ENCODE measurements around the gene MAST2.

DNA sequence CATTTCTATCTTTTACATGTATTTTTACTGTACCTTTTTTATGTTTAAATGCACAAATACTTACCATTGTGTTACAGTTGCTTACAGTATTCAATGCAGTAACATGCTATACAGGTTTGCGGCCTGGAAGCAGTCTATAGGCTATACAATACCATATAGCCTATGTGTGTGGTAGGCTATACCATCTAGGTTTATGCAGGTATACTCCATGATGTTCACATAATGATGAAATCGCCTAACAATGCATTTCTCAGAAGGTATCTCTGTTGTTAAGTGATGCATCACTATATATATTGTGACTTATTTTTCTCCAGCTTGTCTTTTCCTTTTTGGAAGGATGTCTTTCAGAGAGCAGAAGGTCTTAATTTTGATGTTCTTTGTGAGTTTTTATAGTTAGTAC is 103.5 kb downstream of the MAST2 start:
- TF ChIP-seq, protein P1, sequence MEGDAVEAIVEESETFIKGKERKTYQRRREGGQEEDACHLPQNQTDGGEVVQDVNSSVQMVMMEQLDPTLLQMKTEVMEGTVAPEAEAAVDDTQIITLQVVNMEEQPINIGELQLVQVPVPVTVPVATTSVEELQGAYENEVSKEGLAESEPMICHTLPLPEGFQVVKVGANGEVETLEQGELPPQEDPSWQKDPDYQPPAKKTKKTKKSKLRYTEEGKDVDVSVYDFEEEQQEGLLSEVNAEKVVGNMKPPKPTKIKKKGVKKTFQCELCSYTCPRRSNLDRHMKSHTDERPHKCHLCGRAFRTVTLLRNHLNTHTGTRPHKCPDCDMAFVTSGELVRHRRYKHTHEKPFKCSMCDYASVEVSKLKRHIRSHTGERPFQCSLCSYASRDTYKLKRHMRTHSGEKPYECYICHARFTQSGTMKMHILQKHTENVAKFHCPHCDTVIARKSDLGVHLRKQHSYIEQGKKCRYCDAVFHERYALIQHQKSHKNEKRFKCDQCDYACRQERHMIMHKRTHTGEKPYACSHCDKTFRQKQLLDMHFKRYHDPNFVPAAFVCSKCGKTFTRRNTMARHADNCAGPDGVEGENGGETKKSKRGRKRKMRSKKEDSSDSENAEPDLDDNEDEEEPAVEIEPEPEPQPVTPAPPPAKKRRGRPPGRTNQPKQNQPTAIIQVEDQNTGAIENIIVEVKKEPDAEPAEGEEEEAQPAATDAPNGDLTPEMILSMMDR (IDR thresholded peaks at IDR 0.05): no peak
- TF ChIP-seq POLR2AphosphoS5 (IDR thresholded peaks at IDR 0.05): no peak
